NCI-H2171 (cell line): ENCODE measurements around the gene HOXD1.

Experiments used
- DNase-seq: peaks from one replicate; lab custom pipeline; 2025; lab: John Stamatoyannopoulos, UW

Gene HOXD1

DNA sequence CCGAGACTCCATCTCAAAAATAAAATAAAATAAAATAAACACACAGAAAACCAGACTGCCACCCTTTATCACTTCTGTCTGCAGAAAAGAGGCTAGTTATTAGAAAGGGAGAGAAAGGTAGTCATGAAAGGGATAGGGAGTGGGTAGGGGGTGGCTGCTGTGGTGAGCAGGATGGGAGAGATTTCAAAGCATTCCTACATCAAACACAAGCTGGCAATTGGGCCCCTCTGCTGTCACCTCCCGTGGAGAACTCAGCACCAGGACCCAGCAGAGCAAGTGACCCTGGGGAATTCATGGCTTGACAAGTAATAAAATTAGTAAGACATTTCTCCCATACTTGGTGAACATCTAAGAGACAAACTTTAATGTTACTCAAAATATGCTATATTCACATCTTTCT, 3.7 kb upstream of the HOXD1 start:
- no peak for DNase-seq

DNA sequence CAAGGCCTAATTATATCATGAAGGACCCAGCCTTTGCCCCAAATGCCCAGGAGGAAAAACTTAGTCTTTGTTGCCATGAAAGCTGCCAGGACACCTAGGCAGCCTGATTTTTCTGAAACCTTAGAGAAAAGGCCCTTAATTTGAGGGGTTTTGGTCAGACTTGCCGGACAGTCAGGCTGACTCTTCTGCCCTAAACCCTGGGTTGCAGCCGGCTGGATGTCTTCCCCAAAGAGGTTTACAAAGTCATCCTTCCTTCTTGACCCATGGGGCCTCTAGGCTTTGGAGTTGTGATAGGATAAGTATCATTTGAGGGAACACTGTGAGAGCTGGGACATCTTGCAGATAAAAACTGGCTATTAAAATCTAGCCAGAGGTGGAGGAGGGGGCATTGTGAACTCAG, 2.4 kb upstream of the HOXD1 start:
- no peak for DNase-seq

DNA sequence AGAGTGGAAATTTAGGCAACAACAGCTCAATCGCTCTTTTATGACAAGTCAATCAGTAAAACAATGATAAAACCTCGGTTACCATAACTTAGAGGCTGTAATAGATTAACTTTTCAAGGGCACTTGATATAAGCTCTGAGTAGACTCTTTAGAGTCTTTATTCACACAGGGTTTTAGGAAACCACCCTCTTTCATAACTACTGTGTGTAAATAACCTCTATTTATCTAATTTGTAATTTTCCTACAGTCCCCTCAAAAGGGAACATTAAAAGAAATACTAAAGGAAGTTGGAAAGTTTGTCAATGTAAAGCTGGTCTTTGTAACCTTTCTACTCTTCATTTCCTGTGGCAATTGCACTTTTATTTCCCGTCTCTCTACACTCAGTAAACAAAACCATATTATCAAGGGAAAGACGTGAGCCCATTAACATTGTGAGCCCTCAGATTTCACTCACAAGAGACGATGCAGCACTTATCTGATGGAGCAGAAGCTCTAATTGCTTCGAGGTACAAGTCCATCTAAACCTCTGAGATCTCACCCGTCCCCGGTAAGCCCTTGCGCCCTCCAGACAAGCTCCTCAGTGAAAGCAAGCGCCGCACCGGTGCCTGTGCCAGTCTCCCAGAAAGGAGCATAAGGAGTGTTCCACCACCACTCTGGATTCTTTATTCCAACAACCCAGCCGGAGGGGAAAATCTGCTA, 1.1 kb upstream of the HOXD1 start:
- DNase-seq, result no peak

DNA sequence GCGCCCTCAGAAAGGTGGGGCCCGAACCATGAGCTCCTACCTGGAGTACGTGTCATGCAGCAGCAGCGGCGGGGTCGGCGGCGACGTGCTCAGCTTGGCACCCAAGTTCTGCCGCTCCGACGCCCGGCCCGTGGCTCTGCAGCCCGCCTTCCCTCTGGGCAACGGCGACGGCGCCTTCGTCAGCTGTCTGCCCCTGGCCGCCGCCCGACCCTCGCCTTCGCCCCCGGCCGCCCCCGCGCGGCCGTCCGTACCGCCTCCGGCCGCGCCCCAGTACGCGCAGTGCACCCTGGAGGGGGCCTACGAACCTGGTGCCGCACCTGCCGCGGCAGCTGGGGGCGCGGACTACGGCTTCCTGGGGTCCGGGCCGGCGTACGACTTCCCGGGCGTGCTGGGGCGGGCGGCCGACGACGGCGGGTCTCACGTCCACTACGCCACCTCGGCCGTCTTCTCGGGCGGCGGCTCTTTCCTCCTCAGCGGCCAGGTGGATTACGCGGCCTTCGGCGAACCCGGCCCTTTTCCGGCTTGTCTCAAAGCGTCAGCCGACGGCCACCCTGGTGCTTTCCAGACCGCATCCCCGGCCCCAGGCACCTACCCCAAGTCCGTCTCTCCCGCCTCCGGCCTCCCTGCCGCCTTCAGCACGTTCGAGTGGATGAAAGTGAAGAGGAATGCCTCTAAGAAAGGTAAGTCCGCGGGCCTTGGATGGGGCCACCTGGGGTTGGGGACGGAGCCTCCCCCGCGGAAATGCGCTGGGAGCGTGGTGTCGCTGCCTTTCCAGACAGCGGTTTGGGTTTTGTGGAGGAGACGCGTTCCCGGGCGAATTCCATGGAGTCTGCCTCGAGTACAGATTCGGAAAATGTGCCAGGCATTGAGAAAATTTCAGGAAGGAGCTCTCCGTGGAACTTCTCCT, 559 bp downstream of the HOXD1 start:
- DNase-seq, result no peak

DNA sequence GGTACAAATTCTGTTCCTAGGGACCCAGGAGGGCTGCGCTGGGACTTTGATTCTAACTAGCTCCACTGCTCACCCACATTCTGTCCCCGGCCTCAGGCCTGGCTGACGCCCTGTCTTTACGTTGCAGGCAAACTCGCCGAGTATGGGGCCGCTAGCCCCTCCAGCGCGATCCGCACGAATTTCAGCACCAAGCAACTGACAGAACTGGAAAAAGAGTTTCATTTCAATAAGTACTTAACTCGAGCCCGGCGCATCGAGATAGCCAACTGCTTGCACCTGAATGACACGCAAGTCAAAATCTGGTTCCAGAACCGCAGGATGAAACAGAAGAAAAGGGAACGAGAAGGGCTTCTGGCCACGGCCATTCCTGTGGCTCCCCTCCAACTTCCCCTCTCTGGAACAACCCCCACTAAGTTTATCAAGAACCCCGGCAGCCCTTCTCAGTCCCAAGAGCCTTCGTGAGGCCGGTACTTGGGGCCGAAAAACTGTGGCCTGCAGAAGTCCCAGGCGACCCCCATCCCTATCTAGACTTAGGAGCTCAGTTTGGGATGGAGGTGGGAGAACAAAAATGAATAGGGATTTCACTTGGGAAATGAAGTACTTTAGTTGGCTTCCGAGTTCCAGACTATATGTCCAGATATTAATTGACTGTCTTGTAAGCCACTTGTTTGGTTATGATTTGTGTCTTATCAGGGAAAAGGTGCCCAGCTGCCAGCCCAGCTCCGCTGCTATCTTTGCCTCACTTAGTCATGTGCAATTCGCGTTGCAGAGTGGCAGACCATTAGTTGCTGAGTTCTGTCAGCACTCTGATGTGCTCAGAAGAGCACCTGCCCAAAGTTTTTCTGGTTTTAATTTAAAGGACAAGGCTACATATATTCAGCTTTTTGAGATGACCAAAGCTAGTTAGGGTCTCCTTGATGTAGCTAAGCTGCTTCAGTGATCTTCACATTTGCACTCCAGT, 1.5 kb downstream of the HOXD1 start:
- no peak for DNase-seq

DNA sequence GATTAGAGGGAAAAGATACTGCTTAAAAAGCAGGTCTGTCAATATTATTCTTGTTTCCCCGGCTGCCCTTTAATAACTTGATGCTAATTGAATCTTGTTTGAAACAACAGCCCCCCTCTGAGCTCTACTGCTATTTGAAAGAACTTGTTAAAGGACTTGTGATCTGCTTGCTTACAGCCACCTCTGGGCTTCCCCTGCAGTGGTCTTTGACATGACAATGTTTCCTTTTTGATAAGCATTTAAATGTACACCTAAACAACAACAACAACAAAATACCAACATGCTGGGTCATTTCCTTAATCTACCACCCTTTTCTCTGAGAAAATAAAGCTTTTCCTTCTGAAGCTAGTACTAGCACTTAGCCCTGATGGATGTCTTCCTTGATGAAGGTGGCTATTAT, 3.9 kb downstream of the HOXD1 start:
- no peak for DNase-seq

DNA sequence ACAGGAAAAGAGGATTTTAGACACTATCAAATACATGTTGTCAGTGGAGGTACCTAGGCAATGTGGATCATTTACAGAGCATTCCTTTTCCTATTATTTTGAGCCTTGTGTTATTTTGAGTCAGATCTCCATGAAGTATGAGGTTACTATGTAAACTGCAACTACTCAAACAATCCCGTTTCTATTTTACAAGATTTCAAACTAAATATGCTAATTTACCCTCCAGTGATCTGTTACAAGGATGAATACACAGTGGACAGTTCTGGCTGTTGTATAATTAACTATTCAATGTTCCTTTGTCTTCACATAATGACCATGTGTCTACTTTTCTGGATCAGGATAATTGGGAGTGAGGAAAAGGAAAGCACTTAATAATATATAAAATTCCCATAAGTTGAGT, 4.6 kb downstream of the HOXD1 start:
- no peak for DNase-seq

DNA sequence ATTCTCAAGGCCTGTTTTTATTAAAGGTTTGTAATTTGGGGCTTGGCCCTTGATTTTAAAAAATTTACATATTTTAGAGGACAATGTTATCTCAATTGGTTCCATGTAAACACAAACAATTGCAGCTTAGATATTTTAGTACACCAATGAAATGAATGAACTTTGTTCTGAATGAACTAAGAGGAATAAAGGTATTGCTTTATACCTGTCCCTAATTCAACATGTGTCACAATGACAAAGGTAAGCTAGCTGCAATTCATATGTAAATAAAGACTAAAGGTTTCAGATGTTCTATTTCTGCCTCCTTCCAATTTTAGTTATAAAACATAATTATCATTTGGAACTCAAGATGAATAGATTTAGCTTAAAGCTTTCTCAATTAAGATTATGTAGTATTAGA, 11.4 kb downstream of the HOXD1 start:
- no peak for DNase-seq

DNA sequence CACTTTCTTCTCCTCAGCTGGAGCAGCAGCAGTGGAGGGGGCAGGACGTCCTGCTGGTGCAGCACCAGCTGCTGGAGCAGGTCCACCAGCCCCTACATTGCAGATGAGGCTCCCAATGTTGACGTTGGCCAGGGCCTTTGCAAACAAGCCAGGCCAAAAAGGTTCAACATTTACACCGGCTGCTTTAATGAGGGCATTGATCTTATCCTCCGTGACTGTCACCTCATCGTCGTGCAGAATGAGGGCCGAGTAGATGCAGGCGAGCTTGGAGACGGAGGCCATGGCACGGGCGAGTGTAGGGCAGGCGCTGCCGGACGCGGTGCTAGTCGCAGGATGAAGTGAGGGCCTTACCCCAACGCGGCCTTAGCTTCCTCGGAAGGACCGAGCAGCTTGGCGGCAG, 12.5 kb downstream of the HOXD1 start:
- no peak for DNase-seq

DNA sequence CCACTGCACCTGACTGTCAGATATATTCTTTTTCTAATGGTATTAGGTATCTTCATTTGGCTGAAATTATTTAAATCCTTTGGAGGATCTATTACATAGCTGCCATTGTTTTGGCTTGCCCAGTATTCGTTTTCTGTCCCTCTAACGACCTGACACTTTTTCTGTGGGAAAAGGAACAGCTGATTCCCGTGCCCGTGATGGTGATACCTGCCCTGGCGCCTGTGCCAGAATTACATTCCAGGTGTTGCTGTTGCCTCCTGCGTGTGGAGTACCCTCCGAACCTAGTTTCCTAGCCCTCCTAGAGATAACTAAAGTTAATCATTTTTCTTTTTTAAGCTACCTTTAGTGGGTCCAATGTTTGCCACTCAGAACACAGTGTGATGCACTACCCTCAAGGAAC, 14.0 kb downstream of the HOXD1 start:
- DNase-seq, result no peak

DNA sequence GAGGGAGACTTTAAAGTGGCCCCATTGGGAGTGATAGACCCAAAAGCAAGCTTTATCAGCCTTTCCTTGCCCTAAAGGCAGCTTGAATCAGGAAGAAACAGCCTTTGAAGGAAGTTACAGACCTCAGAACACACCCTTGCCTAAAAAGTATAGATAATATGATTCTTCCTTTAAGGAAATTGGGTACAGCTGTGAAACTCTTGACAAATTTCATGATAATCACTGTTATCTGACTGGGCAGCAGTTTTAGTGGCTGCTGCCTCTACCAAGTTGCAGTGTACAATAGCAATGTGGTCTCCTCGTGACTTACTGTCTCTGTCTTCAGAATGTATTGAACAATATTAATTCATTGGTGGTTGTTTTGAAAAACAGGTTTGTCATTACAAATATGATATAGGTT, 16.7 kb downstream of the HOXD1 start:
- no peak for DNase-seq

DNA sequence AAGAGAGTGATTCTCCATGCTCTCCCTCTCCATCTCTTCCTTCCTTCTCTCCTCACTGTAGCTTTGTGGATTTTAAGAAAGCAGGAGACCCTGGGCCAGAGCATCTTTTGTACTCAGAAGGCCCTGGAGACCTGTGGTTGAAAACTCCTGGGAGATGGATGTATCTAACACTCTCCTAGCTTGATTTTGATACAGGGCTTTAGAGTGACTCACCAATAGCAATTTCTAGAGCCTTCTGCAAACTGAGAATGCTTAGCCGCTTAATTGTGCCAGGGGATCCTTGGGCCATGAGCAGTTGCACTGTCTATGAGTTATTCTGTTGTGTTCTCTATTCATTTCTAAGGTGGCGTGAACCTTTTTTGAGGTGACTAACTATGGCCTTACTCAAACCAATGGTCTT, 17.7 kb downstream of the HOXD1 start:
- DNase-seq, result no peak

DNA sequence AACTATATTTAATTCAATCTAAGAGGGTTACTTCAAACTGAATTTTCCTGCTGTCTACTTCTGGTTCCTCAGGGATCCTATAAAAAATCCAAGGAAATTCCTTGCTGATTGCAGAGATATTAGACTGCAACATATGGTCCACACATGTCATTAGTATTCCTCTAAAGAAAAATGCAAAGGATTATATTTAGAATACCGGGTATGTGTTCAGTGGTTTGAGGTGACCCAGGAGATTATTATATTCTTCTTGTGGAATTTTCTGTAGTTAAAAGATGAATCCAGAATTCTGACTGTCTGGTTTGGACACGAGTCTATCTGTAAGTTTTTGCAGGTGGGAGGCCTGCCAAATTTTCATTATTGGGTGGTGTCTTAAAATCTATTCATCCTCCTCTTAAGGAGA, 18.2 kb downstream of the HOXD1 start:
- no peak for DNase-seq

DNA sequence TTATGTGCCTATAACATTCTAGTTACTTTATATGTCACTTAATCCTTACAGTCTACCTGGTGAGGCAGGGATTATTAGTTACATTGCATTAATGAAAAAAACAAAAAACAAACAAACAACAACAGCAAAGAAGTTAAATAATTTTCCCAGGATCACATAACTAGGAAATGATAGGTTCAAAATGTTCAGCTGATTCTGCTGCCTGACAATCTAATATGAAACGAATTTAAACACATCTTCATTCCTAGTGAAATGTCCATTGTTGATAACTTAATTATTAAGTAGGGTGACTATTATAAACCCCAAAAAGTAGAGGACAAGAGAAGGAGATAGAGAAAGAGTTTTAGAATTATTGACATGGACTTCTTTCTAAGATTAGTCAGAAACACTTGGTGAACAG, 22.6 kb downstream of the HOXD1 start:
- no peak for DNase-seq

DNA sequence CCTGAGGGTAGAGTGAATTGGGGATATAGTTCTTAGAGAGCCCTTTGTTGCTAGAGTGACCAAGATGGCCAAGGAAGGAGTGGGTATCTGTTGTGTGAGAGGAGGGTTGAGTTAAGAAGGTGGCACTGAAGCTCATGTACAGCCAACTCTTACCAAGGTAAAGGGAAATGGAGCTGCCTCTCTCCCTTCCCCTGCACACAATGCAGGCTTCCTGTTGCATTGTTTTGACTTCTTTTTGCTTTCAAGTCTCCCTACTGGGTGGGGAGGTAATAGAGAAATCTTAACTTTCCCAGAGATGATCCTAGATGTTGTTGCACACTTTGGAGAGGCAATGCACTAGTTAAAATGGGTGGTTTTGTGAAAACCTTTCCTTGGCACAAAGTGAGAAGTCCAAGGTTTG, 23.8 kb downstream of the HOXD1 start:
- no peak for DNase-seq

DNA sequence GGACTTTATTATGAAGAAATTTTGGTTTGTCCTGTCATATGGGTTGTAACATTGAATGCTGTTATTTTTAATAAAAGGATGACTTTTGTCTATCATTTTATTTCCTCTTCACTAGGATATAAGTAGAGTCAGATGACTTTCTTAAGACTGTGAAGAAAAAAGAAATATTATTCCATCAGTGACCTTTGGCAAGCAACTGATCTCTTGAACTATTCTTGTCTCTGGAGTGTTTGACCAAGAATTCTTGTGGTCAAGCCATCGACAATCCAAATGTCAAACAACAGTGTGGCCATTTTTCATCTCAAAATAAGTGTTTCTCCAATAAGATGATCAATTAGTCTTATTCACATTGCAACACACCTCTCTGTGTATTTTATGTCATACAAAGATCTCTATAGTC, 24.9 kb downstream of the HOXD1 start:
- DNase-seq, result no peak

DNA sequence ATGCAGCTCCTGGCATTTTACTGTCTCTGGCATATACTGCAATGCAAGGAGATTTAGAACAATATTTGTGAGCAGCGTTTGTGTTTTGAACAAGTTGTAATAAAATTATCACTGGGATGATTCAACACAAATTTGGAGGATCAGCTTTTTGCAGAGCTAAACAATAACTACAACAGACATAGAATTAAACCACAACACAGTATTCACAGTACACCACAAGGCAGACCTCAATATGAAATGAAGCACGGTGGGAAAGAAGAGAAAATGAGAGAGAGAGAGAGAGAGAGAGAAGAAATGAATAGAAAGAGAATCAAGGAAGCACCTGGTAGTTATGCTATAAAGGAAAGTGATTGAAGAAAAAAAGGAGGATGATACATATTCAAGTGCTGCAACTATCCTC, 39.4 kb downstream of the HOXD1 start:
- no peak for DNase-seq

DNA sequence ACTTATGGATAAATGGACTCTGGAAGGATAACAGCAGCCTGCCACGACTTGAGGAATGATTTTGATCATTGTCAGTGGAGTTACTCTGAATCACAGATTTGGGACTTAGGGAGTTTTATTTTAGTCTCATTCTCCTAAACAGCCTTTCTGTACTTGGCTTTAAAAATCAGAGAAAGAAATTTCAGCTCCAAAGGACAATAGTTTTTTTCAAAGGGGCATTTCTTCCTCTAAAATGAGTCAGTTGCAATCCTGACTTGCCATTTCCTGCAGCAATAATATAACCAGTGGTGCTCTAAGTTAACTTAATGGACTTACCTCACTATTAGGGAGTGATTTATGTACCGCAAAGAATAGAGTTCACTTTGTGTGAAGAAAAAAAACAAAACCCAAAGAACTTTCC, 45.7 kb downstream of the HOXD1 start:
- DNase-seq, result no peak

DNA sequence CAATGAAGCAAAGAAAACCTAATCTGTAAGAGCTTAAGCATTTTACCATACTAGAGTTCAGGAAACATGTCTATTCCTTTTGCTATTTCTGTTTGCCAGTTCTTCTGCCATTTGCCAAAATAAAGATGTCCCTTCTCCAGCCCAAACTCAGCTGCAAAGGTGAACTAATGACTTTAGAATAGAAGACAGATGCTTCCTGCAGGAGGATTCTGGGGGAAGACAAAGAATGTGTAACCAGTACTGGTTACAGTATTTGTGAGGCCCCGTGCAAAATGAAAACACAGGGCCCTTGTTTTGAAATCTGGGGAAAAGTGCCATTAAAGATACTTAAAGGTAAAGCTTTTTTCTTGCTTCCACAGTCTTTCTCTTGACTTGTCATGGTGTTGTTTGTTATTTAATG, 46.5 kb downstream of the HOXD1 start:
- no peak for DNase-seq

DNA sequence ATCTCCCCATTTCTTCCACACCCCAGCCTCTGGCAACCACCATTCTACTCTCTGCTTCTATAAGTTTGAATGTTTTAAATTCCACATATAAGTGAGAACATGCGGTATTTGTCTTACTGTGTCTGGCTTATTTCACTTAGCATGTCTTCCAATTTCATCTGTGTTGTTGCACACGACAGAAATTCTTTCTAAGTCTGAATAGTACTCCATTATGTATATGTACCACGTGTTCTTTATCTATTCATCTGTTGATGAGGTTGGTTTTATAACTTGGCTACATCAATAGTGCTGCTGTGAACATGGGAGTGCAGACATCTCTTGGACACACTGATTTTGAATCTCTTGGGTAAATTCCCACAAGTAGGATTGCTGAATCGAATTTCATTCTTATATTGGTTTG, 49.0 kb downstream of the HOXD1 start:
- DNase-seq, result no peak

DNA sequence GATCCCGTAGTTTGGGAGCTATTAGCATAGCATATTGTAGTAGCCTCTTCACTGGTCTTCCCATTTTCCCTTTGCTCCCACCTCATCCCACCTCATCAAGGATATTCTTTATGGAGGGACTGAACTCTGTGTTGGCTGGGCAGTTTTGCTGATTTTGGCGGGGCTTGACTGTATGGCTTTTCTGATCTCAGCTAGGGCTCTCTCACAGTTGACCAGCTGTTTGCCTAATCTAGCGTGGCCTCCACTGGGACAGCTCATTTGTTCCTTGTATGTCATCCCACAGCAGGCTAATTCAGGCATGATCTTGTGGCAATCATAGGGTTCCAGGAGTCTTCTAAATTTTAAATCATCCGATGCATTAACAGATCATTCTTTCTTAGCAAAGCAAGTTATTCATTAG, 50.6 kb downstream of the HOXD1 start:
- no peak for DNase-seq

DNA sequence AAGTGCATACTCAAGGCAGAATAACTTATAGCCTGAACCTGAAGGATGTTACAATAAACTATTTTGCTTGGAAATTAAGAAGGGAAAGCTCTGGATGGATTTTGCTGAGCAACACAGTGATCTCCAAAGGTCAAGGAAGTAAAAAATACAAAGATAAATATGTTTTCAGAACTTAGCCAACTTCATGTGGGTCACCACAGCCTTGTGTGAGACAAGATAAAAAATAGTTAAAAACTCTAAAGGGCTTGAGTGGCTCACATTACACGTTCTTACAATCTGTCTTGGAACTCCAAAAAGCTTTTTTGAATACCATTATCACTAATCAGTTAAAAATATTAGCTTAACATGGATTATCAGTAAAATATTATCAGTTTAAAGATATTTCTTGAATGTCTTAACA, 51.8 kb downstream of the HOXD1 start:
- DNase-seq, result no peak
